HL-60 (cell line): Measurements from ENCODE around the gene ANGPT4.
A peak's percentile ranks its signal among the peaks of the same experiment; 100 is the strongest.

Experiments
- DNase-seq, 2 experiments: peaks; one replicate each; pipeline ENCODE4 v3.0.0-alpha.2; 2010 to 2020; ENCODE audit warnings: low read depth in 1 of 2, low spot score in 1 of 2
- H3K27ac ChIP-seq: fragments of 250-450 bp; sonication (Bioruptor Pico); replicated peaks from 2 replicates; pipeline ENCODE4 v1.5.1; 2020; ENCODE audit warnings: mild to moderate bottlenecking, moderate library complexity
- H3K27me3 ChIP-seq: fragments of 250-450 bp; sonication (Bioruptor Pico); 2 replicates; pipeline ENCODE4 v1.5.1; 2021; ENCODE audit warnings: mild to moderate bottlenecking, moderate library complexity; ENCODE audit not compliant: insufficient read depth, poor library complexity, severe bottlenecking
- H3K4me3 ChIP-seq: replicated peaks from 2 replicates; pipeline ENCODE4 v1.5.1; 2011; ENCODE audit warnings: mild to moderate bottlenecking, control low read depth, low read length; ENCODE audit not compliant: insufficient read depth
- CTCF ChIP-seq: IDR thresholded peaks from one replicate; pipeline ENCODE4 v1.5.1; 2011; ENCODE audit warnings: low read length, control low read depth, inconsistent platforms; ENCODE audit not compliant: insufficient read depth
- GABPA ChIP-seq: IDR thresholded peaks from 2 replicates; pipeline ENCODE4 v1.6.1; 2012; ENCODE audit warnings: low read depth
- POLR2AphosphoS5 ChIP-seq: IDR thresholded peaks from 2 replicates; pipeline ENCODE4 v1.6.1; 2012; ENCODE audit warnings: low read depth
- REST ChIP-seq: IDR thresholded peaks from 2 replicates; pipeline ENCODE4 v1.6.1; 2012; ENCODE audit warnings: low read depth; ENCODE audit not compliant: insufficient replicate concordance
- SPI1 ChIP-seq: IDR thresholded peaks from 2 replicates; pipeline ENCODE4 v1.6.1; 2012; ENCODE audit warnings: low read depth, mild to moderate bottlenecking, borderline replicate concordance

The ANGPT4 gene

GRCh38 chr20:878511-879307 lies 37.4 kb downstream of the ANGPT4 start:
- DNase-seq = no peak
- Histone ChIP-seq H3K4me3 (no peak overlapping the region), H3K27me3 (no peaks in the 10 kb centered on the region), H3K27ac (no peak overlapping the region)
- TF ChIP-seq REST = peak; percentile 99
- TF ChIP-seq GABPA = no peak

GRCh38 chr20:877814-878213 lies 38.3 kb downstream of the ANGPT4 start:
- no peak for DNase-seq
- TF ChIP-seq CTCF (no peak), GABPA (no peak)
- no peaks in the 10 kb centered on the region for H3K27me3 ChIP-seq
- H3K4me3 ChIP-seq = no peak overlapping the region
- H3K27ac ChIP-seq = no peak overlapping the region

GRCh38 chr20:875115-875514 lies 41.0 kb downstream of the ANGPT4 start:
- H3K27me3 ChIP-seq = no peaks in the 10 kb centered on the region
- TF ChIP-seq POLR2AphosphoS5 = no peak
- no peak for TF ChIP-seq GABPA
- no peak for TF ChIP-seq REST
- no peak for TF ChIP-seq CTCF
- TF ChIP-seq SPI1 = no peak
- H3K4me3 ChIP-seq = no peak overlapping the region
- DNase-seq = no peak
- no peak overlapping the region for H3K27ac ChIP-seq

GRCh38 chr20:873875-874607 lies 42.1 kb downstream of the ANGPT4 start:
- DNase-seq = no peak
- no peaks in the 10 kb centered on the region for H3K27me3 ChIP-seq
- no peak overlapping the region for H3K4me3 ChIP-seq
- TF ChIP-seq CTCF (no peak), SPI1 (no peak), REST (no peak), POLR2AphosphoS5 (no peak), GABPA (no peak)
- H3K27ac ChIP-seq = no peak overlapping the region
